K562 (cell line): ENCODE measurements around the gene YAF2. TPM values are rescaled to one million over a fixed set of nuclear protein-coding genes. Genes with fewer than 3 reads are reported as not detected.

ENCODE experiments used
- ATAC-seq: fragments of 200-7000 bp; cut with Tn5 transposase; 3 replicates; pipeline ENCODE4 v1.9.1; 2020; ENCODE audit warnings: moderate library complexity
- BruUV-seq: library from RNA; stranded (reverse); fragments of 400-500 nt; replicated peaks from 2 replicates; lab custom pipeline; 2021; lab: Mats Ljungman, UMichigan
- CTCF ChIA-PET: fragments of 300-600 bp; formaldehyde crosslinking; extraction: SDS; loops from one replicate; lab custom pipeline; 2021; ENCODE audit warnings: low intra/inter-chr PET ratio; lab: Yijun Ruan, JAX
- POLR2A ChIA-PET: fragments of 300-600, 350-650 bp; sonication (Branson Sonifier 250); formaldehyde crosslinking; extraction: SDS; loops from one replicate; lab custom pipeline; 2021; ENCODE audit warnings: antibody characterized with exemption, inconsistent platforms; lab: Yijun Ruan, JAX
- DNase-seq, 4 experiments: peaks; one replicate each; pipeline versions ENCODE4 v3.0.0 to v3.0.0-alpha.2; 2011 to 2018; ENCODE audit warnings: low spot score in 3 of 4, mixed read lengths in 3 of 4; ENCODE audit errors: extremely low read depth in 1 of 4
- FAIRE-seq: peaks from 2 replicates; lab custom pipeline; 2011; peaks lifted over from hg19 to GRCh38; lab: Jason Lieb, UNC
- H2AFZ ChIP-seq: 2 replicates; pipeline ENCODE4 v1.6.0; 2011; ENCODE audit warnings: low read depth, low read length, control low read depth, inconsistent platforms
- H3K27ac ChIP-seq: fragments of 200-600 bp; 3 replicates; pipeline ENCODE4 v1.8.0; 2011; ENCODE audit warnings: low read depth, mild to moderate bottlenecking, control low read depth, inconsistent platforms, low read length, moderate library complexity, mixed read lengths; ENCODE audit errors: extremely low read depth
- H3K27me3 ChIP-seq, 2 experiments: fragments of 300-600 bp in 1 of 2; 2 replicates in 1 of 2; 3 replicates in 1 of 2; pipeline versions ENCODE4 v1.6.0 to v1.8.0; 2011; ENCODE audit warnings: inconsistent platforms in 2 of 2, low read length in 2 of 2, mild to moderate bottlenecking in 1 of 2, mixed read lengths in 1 of 2, moderate library complexity in 1 of 2; ENCODE audit not compliant: control insufficient read depth in 2 of 2, insufficient read depth in 2 of 2
- H3K36me3 ChIP-seq: fragments of 300-600 bp; 3 replicates; pipeline ENCODE4 v1.8.0; 2011; ENCODE audit warnings: mild to moderate bottlenecking, low read length, inconsistent platforms; ENCODE audit not compliant: control insufficient read depth, insufficient read depth
- H3K4me1 ChIP-seq, 2 experiments: fragments of 200-600 bp in 1 of 2; replicated peaks in 1 of 2; 2 replicates in 1 of 2; 3 replicates in 1 of 2; pipeline versions ENCODE4 v1.5.1 to v1.8.0; 2011; ENCODE audit warnings: inconsistent platforms in 2 of 2, low read length in 2 of 2, mild to moderate bottlenecking in 1 of 2, mixed read lengths in 1 of 2, moderate library complexity in 1 of 2; ENCODE audit not compliant: control insufficient read depth in 2 of 2, insufficient read depth in 2 of 2
- H3K4me2 ChIP-seq: 2 replicates; pipeline ENCODE4 v1.6.1; 2011; ENCODE audit warnings: low read length, control low read depth, inconsistent platforms, mixed read lengths; ENCODE audit not compliant: insufficient read depth
- H3K4me3 ChIP-seq: fragments of 200-600 bp; sonication (generic), shearing (Covaris generic); 2 replicates; pipeline ENCODE4 v1.5.1; 2016; ENCODE audit warnings: control low read depth, inconsistent platforms
- H3K79me2 ChIP-seq: fragments of 200-600 bp; 3 replicates; pipeline ENCODE4 v1.8.0; 2011; ENCODE audit warnings: low read length, inconsistent platforms; ENCODE audit not compliant: control insufficient read depth, insufficient read depth
- H3K9ac ChIP-seq, 2 experiments: 2 replicates each; pipeline versions ENCODE4 v1.6.0 to v1.6.1; 2011; ENCODE audit warnings: low read depth in 2 of 2, low read length in 2 of 2, control low read depth in 1 of 2, inconsistent platforms in 1 of 2, mild to moderate bottlenecking in 1 of 2, mixed read lengths in 1 of 2; ENCODE audit not compliant: insufficient read depth in 1 of 2
- H3K9me1 ChIP-seq: one replicate; pipeline ENCODE4 v1.6.0; 2011; ENCODE audit warnings: inconsistent platforms, mild to moderate bottlenecking, low read length, moderate library complexity; ENCODE audit not compliant: control insufficient read depth, insufficient read depth
- H3K9me3 ChIP-seq: replicated peaks from 2 replicates; pipeline ENCODE4 v1.5.1; 2011; ENCODE audit warnings: low read depth, low read length, inconsistent platforms; ENCODE audit not compliant: control insufficient read depth, insufficient read depth
- H4K20me1 ChIP-seq: replicated peaks from 2 replicates; pipeline ENCODE4 v1.6.1; 2011; ENCODE audit warnings: low read length, inconsistent platforms, mixed read lengths; ENCODE audit not compliant: control insufficient read depth, insufficient read depth
- HEY1 ChIP-seq: fragments of 250-450 bp; sonication (Bioruptor Pico); IDR thresholded peaks from 2 replicates; pipeline ENCODE4 v1.5.0; 2020; ENCODE audit warnings: mild to moderate bottlenecking, moderate library complexity, borderline replicate concordance
- KAT7 ChIP-seq: sonication (generic); formaldehyde crosslinking; IDR thresholded peaks from 2 replicates; pipeline ENCODE4 v1.8.0; 2022; ENCODE audit warnings: missing genetic modification reagents, mild to moderate bottlenecking, borderline replicate concordance
- RNF2 ChIP-seq: sonication (generic); IDR thresholded peaks from 2 replicates; pipeline ENCODE4 v1.6.1; 2016
- TCF7L2 ChIP-seq: fragments of 150-350 bp; IDR thresholded peaks from 2 replicates; pipeline ENCODE4 v1.6.1; 2016; ENCODE audit warnings: low read depth, mild to moderate bottlenecking, low read length, moderate library complexity
- WHSC1 ChIP-seq: IDR thresholded peaks from one replicate; pipeline ENCODE4 v1.6.1; 2012; ENCODE audit warnings: low read length, control low read depth, inconsistent platforms
- ZNF232 ChIP-seq: sonication (generic); formaldehyde crosslinking; IDR thresholded peaks from 2 replicates; pipeline ENCODE4 v1.8.0; 2022; ENCODE audit warnings: mild to moderate bottlenecking, missing genetic modification reagents
- WGBS: fragments of 100-300 bp; shearing (Covaris generic); methylation state at CpG from one replicate; pipeline ENCODE4 v1.1.6; 2016; ENCODE audit warnings: low coverage, mixed read lengths; ENCODE audit not compliant: insufficient coverage; ENCODE audit errors: missing lambda C conversion rate; 5-methylcytosine and 5-hydroxymethylcytosine counted together
- in situ Hi-C: fragments of 300-500 bp; cut with MboI; formaldehyde crosslinking; loops from 4 replicates; pipeline ENCODE4 v1.15.0; 2018; ENCODE audit warnings: inconsistent platforms, mixed read lengths
- intact Hi-C: fragments of 100-400 bp; cut with micrococcal nuclease; formaldehyde crosslinking; loops from 2 replicates; pipeline ENCODE4 v1.14.2; 2022
- polyA plus RNA-seq, 8 experiments: library from polyadenylated mRNA; depleted of rRNA in 4 of 8; stranded (reverse) in 5 of 8; unstranded in 3 of 8; fragments of >200 nt; fragmentation: Nextera tagmentation in 2 of 8; fragmentation: Illumina TruSeq in 1 of 8; extraction: Ambion mirVana in 2 of 8; extraction: Trizol in 1 of 8; gene quantifications; 2 replicates each; pipeline versions ENCODE4 v1.2.1 to v1.2.3, GENCODE V29; 2011 to 2014; ENCODE audit warnings: inconsistent platforms in 1 of 8, missing spikeins in 1 of 8
- total RNA-seq, 7 experiments: library from RNA; depleted of rRNA in 6 of 7; stranded (reverse); fragments of >200 nt in 6 of 7; fragmentation: Illumina TruSeq in 2 of 7; extraction: Trizol in 2 of 7; gene quantifications; 2 replicates each; pipeline versions ENCODE4 v1.2.1 to v1.2.3, GENCODE V29; 2011 to 2021; ENCODE audit warnings: low replicate concordance in 1 of 7

YAF2 gene
- total and polyA plus RNA-seq, 9 of the 15 experiments (the other 6 are each of a cell fraction or from before 2014, with no cell fraction given) = 10.6 to 26.4 (median 21.3) TPM

DNA sequence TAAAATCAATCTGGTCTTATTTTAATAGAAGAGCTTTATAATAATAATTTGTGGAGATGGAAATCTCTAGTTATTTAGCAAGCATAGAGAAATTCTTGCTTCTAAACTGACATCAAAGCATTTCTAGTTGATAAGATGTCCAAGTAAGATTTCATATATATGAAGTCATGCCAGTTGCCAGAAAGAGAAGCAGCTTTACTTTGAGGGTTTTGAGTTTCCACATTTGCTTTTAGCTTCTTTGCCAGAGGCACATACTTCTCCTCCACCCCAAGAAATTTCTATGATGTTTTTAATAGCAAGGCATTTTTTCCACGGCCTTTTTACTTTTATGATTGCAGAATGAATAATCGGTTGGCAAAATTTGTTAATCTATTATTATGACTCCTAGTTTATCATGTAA lies 24.2 kb upstream of the YAF2 start:
- CTCF ChIA-PET = no interaction called here
- H3K9ac ChIP-seq = no peak overlapping the region
- peaks cover 0 to 4% of the 10 kb centered on the region in 2 experiments; a peak in 2 of 5 replicates for H3K4me1 ChIP-seq
- no peaks in the 10 kb centered on the region for H4K20me1 ChIP-seq
- no peak for DNase-seq
- H3K27me3 ChIP-seq = peaks cover 0 to 12% of the 10 kb centered on the region in 2 experiments; a peak in 3 of 5 replicates
- no TSS peak for BruUV-seq
- ATAC-seq = no peak
- no peak overlapping the region for H2AFZ ChIP-seq
- in situ Hi-C loops = no loop called here
- no peak for FAIRE-seq
- H3K36me3 ChIP-seq = no peaks in the 10 kb centered on the region
- intact Hi-C loops = no loop called here
- POLR2A ChIA-PET = interaction anchor here (0.7 to 1.1 kb wide), 3 partner anchors 9 to 27 kb away, joined by 3 to 4 read pairs (median 3); no protein-coding TSS in a partner anchor
- H3K4me2 ChIP-seq = no peak overlapping the region
- no peaks in the 10 kb centered on the region for H3K79me2 ChIP-seq
- no peak overlapping the region for H3K4me3 ChIP-seq
- no peaks in the 10 kb centered on the region for H3K9me3 ChIP-seq
- no peak overlapping the region for H3K27ac ChIP-seq
- no peaks in the 10 kb centered on the region for H3K9me1 ChIP-seq
- TF ChIP-seq TCF7L2 = no peak
- TF ChIP-seq RNF2 = no peak
- 0% methylated on average over 2 of the region's 2 CpGs for WGBS

- CTCF ChIA-PET = no interaction called here
- Histone ChIP-seq H3K27me3 (peaks cover 0 to 7% of the 10 kb centered on the region in 2 experiments; a peak in 3 of 5 replicates), H3K36me3 (no peaks in the 10 kb centered on the region), H3K4me2 (no peak overlapping the region), H3K79me2 (no peaks in the 10 kb centered on the region), H3K27ac (no peak overlapping the region), H4K20me1 (no peaks in the 10 kb centered on the region), H3K9me3 (no peaks in the 10 kb centered on the region), H3K9ac (no peak overlapping the region), H3K9me1 (no peaks in the 10 kb centered on the region), H2AFZ (no peak overlapping the region), H3K4me1 (peaks cover 0 to 2% of the 10 kb centered on the region in 2 experiments; a peak in 2 of 5 replicates), H3K4me3 (no peak overlapping the region)
- FAIRE-seq = no peak
- WGBS = 33% methylated on average over 4 of the region's 4 CpGs
- POLR2A ChIA-PET = interaction anchor here (0.8 kb wide), 1 partner anchor 8 kb away, joined by 4 read pairs; no protein-coding TSS in a partner anchor
- no peak for ATAC-seq
- intact Hi-C loops = no loop called here
- in situ Hi-C loops = no loop called here
- no peak for DNase-seq
- no TSS peak for BruUV-seq
- TF ChIP-seq HEY1 (CRISPR knock-in tag) (no peak), ZNF232 (CRISPR knock-in tag) (no peak), WHSC1 (no peak), KAT7 (CRISPR knock-in tag) (no peak)
Observed at GRCh38 chr12:42261708-42262107, 23.7 kb upstream of the YAF2 start.
